Right renal pelvis (tissue), 4 donors: ENCODE results near the gene QSOX2. TPM values are rescaled to one million over a fixed set of nuclear protein-coding genes. Genes with fewer than 3 reads are reported as not detected.
"Not testable (repeated sequence)": the region's sequence is repeated elsewhere in the genome, so short reads cannot be mapped to it uniquely, and the experiment has no call there.

Experiments
- DNase-seq, 4 donors: peaks; one replicate each; pipeline ENCODE4 v3.0.0-alpha.2; 2013; ENCODE audit warnings: low read depth in 4 of 4, low spot score in 3 of 4, missing footprints in 1 of 4
- polyA plus RNA-seq, 4 donors: library from polyadenylated mRNA; unstranded; fragments of 120-200 nt; gene quantifications; one replicate each; pipeline ENCODE4 v1.2.1, GENCODE V29; 2013; ENCODE audit not compliant: insufficient read length in 4 of 4

QSOX2 gene
- polyA plus RNA-seq, 4 donors: 16.3 to 17.5 (median 16.6) TPM

- DNase-seq: no peak
These were observed 7.3 kb downstream of the QSOX2 start for GRCh38 chr9:136238342-136238732.

GRCh38 chr9:136237486-136238341 lies 7.9 kb downstream of the QSOX2 start:
- DNase-seq: no peak

GRCh38 chr9:136236471-136237410 lies 8.9 kb downstream of the QSOX2 start:
- DNase-seq: not testable (repeated sequence)

GRCh38 chr9:136235709-136236455 lies 9.7 kb downstream of the QSOX2 start:
- DNase-seq: no peak

GRCh38 chr9:136235171-136235570 lies 10.4 kb downstream of the QSOX2 start:
- DNase-seq: no peak

- no peak for DNase-seq
These were observed 11.0 kb downstream of the QSOX2 start for GRCh38 chr9:136234597-136234996.

GRCh38 chr9:136233868-136234267 lies 11.7 kb downstream of the QSOX2 start:
- DNase-seq: no peak

- DNase-seq: no peak
These were observed 12.2 kb downstream of the QSOX2 start for GRCh38 chr9:136233411-136233810.

- DNase-seq: no peak
These were observed 12.6 kb downstream of the QSOX2 start for GRCh38 chr9:136232969-136233368.

- DNase-seq: no peak
These were observed 13.9 kb downstream of the QSOX2 start for GRCh38 chr9:136231478-136232297.

GRCh38 chr9:136230773-136231172 lies 14.8 kb downstream of the QSOX2 start:
- no peak for DNase-seq

- DNase-seq: no peak
These were observed 15.2 kb downstream of the QSOX2 start for GRCh38 chr9:136230365-136230764.

- DNase-seq: no peak
These were observed 16.2 kb downstream of the QSOX2 start for GRCh38 chr9:136229096-136230065.

GRCh38 chr9:136228107-136228875 lies 17.3 kb downstream of the QSOX2 start:
- DNase-seq: no peak

- DNase-seq: no peak
These were observed 18.8 kb downstream of the QSOX2 start for GRCh38 chr9:136226680-136227407.

- no peak for DNase-seq
These were observed 19.6 kb downstream of the QSOX2 start for GRCh38 chr9:136225748-136226679.
